Stimulated activated naive CD8-positive, alpha-beta T cell treated with anti-CD3 and anti-CD28 coated beads, Interleukin-15, Interleukin-2, amounts not matched to agents 100 ng/mL and 50 ng/mL, for 24 hours (primary cell): Measurements from ENCODE around the gene SPATA6.
"Not testable (repeated sequence)": the region's sequence is repeated elsewhere in the genome, so short reads cannot be mapped to it uniquely, and the experiment has no call there.

Source experiments
- H3K27ac Mint-ChIP-seq: one replicate; pipeline ENCODE4 v1.8.0; 2021; ENCODE audit warnings: mild to moderate bottlenecking, mixed read lengths
- H3K27me3 Mint-ChIP-seq: one replicate; pipeline ENCODE4 v1.8.0; 2021; ENCODE audit warnings: mixed read lengths
- H3K36me3 Mint-ChIP-seq: one replicate; pipeline ENCODE4 v1.8.0; 2021; ENCODE audit warnings: low read depth, mixed read lengths
- H3K4me1 Mint-ChIP-seq: one replicate; pipeline ENCODE4 v1.8.0; 2021; ENCODE audit warnings: low read depth, mixed read lengths
- H3K4me3 Mint-ChIP-seq: one replicate; pipeline ENCODE4 v1.8.0; 2021; ENCODE audit warnings: mild to moderate bottlenecking, mixed read lengths
- H3K9me3 Mint-ChIP-seq: one replicate; pipeline ENCODE4 v1.8.0; 2021; ENCODE audit warnings: mixed read lengths

SPATA6 gene

DNA sequence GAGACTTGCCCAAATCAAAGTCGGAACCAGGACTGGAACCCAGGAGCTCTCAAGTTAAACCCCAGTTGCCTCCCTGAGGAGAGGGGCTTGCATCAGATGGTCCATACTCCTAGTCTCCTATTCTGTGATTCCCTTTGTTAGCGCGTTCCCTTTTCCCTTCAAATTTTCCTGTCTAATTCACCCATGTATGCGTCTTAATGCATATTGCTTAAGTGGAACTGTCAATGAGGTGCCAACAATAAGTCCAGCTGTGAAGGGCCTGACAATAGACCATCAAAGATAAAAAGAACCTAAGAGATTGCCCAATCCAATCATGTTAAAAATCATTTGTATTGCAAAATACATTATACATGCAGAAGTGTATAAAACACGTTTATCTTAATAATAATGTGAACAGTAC is 634 bp upstream of the SPATA6 start:
- no peaks in the 10 kb centered on the region for H3K36me3 Mint-ChIP-seq
- peaks cover 29% of the 10 kb centered on the region for H3K4me1 Mint-ChIP-seq
- H3K4me3 Mint-ChIP-seq = peak overlapping the region; percentile 84
- no peaks in the 10 kb centered on the region for H3K9me3 Mint-ChIP-seq
- H3K27ac Mint-ChIP-seq = peak overlapping the region; percentile 41
- H3K27me3 Mint-ChIP-seq = peaks cover 13% of the 10 kb centered on the region

DNA sequence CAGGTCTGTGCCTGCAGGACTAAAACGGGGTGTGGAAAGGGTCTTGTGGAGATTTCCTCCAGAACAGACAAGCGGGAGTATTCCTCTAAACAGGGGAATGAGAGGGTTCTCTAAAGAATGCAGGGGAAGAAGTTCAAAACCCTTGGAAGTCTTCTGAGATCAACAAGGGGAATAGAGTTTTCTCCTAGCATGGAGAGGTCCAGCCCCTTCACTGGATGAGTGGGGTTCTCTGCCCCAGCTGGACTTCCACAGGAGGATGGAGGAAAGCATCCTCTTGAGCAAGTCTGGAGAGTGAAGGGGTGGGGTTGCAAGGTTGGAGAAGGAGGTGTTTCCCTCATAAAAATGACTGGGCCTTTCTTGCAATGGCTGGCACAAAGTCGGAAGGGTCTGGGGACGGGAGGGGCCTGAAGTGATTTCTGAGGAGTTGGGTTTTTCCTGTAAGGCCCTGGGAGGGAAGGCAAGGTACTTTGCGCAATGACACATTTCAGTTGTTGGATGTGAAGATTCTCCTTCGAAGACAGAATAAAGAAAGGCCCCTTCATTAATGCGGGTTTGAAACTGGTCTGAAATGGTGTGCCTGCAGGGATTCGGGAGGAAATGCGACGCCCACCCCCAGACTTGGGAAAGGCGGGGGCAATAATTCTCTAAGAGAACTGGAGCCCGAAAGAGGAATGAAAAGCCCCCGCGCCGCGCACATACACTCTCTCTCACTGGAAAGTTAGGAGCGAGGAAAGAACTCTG is 884 bp downstream of the SPATA6 start:
- H3K36me3 Mint-ChIP-seq = no peaks in the 10 kb centered on the region
- H3K27me3 Mint-ChIP-seq = peaks cover 13% of the 10 kb centered on the region
- peaks cover 29% of the 10 kb centered on the region for H3K4me1 Mint-ChIP-seq
- H3K4me3 Mint-ChIP-seq = peak overlapping the region; percentile 84
- peak overlapping the region; percentile 17 for H3K27ac Mint-ChIP-seq
- no peaks in the 10 kb centered on the region for H3K9me3 Mint-ChIP-seq

DNA sequence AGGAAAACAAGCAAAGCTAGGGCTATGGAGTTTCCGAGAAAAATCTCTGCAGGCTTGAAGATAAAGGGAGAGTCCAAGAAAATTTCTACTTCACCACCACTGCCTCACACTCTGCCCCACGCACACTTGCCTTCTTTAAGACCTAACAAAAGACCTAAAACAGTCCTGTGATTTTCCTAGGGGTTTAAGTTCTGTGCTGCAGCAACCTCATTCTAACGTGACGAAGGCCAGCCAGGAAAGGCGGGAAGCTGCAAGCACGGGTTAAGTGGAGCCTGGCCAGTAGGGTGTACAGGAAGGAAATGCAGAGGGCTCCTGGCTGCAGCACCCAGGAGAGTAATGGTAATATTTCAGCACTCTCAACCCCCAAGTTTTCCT is 1.5 kb downstream of the SPATA6 start:
- Mint-ChIP-seq H3K27me3 (peaks cover 13% of the 10 kb centered on the region), H3K4me1 (peaks cover 29% of the 10 kb centered on the region), H3K36me3 (no peaks in the 10 kb centered on the region), H3K9me3 (no peaks in the 10 kb centered on the region), H3K27ac (no peak overlapping the region), H3K4me3 (peak overlapping the region; percentile 84)

DNA sequence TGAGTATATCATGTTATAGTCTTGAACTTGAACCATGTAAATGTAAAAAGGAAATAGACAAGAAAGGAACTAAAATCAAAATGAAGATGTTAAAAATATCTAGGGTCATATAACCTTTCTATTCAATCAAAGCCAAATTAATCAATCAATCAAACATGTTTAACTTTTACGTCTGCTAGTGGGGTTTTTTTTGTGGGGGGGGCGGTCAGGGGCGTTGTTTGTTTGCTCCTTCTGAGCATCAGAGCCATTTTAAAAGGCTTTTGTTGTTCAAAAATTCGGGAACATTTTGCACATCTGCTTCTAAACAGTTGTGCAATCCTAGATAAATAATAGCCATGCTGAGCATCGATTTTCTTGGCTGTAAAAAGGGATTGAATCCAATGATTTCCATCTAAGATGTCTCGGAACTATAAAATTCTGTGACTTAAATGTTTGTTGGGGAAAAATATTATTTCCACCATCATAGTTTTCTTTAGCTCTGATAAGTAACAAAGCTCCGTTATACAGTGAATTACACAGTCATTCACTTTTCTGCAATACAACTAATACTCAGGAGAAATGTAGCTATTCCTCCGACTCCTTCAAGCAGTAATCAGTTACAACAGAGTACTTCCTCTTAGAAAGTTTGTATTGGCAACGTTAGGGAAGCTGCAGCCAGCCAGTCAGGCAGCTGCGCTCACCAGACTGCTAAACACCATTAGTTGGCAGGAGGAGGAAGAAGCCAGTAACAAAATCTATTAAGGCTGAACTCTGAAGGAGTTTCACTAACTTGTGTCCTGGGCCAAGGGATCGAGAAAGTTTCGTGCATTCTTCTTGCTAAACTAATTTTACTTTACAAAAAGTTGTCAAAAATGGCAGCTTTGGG is 2.2 kb downstream of the SPATA6 start:
- H3K9me3 Mint-ChIP-seq = no peaks in the 10 kb centered on the region
- H3K4me1 Mint-ChIP-seq = peaks cover 29% of the 10 kb centered on the region
- no peak overlapping the region for H3K27ac Mint-ChIP-seq

DNA sequence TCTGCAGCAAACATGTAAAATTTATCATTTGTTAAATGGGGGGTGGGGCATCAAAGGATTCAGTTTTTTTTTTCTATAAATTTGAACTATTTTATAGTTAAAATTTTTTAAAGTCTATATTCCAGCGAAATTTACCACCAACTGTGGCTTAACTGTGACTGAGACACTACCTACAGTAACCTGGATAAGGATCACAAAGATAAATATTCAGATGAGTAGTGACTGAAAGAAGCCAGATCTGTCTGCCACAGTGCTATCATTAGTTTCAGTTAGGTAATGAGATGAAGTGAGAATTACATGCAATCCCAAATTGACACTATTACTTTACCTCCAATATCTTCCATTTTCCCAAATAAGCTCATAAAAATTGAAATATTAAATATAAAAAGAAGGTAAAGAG is 5.4 kb downstream of the SPATA6 start:
- Mint-ChIP-seq H3K27me3 (peaks cover 13% of the 10 kb centered on the region), H3K36me3 (no peaks in the 10 kb centered on the region), H3K4me1 (peaks cover 19% of the 10 kb centered on the region), H3K9me3 (no peaks in the 10 kb centered on the region), H3K4me3 (no peak overlapping the region), H3K27ac (no peak overlapping the region)

More for the DNA sequence above, 2.2 kb downstream of the SPATA6 start:
- Mint-ChIP-seq H3K27me3 (peaks cover 13% of the 10 kb centered on the region), H3K4me3 (peak overlapping the region; percentile 84), H3K36me3 (no peaks in the 10 kb centered on the region)

DNA sequence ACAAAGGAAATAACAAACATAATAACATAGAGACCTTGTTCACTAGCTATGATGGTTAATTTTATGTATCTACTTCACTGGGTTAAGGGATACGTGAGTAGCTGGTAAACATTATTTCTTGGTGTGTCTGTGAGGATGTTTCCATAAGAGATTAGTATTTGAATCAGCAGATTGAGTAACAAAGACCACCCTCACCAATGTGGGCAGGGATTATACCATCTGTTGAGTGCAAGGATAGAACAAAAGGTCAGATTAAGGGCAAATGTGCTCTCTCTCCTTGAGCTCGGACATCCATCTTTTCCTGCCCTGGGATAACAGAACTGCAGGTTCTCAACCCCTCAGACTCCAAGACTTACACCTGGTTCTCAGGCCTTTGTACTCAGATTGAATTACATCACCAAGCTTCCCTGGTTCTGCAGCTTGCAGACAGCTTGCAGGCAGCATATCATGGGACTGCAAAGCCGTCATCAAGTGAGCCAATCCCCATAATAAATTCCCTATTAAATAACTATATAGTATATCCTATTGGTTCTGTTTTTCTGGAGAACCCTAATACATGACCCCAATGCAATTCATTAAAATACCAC is 9.2 kb downstream of the SPATA6 start:
- Mint-ChIP-seq H3K27me3 (no peaks in the 10 kb centered on the region), H3K9me3 (no peaks in the 10 kb centered on the region), H3K36me3 (no peaks in the 10 kb centered on the region), H3K4me1 (no peaks in the 10 kb centered on the region), H3K4me3 (no peak overlapping the region), H3K27ac (no peak overlapping the region)

DNA sequence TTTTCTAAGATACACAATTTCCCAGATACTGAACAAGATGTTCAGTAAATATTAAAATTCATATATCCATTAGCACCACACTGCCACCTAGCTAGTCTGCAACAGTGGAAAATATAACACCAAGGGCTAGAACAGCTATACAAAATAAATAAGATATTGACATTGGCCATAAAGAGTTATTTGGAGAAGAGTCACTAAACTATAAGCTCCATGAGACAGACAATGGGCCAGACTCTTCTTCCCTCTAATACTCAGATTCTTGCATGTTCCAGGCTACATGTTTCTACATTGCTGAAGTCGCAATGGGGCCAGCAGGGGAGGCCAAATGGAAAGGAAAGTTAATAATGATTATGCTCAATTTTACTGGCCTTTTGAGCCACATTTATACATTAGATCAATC is 21.5 kb downstream of the SPATA6 start:
- Mint-ChIP-seq H3K27ac (no peak overlapping the region), H3K9me3 (no peaks in the 10 kb centered on the region), H3K27me3 (no peaks in the 10 kb centered on the region), H3K4me1 (no peaks in the 10 kb centered on the region), H3K36me3 (no peaks in the 10 kb centered on the region), H3K4me3 (no peak overlapping the region)

DNA sequence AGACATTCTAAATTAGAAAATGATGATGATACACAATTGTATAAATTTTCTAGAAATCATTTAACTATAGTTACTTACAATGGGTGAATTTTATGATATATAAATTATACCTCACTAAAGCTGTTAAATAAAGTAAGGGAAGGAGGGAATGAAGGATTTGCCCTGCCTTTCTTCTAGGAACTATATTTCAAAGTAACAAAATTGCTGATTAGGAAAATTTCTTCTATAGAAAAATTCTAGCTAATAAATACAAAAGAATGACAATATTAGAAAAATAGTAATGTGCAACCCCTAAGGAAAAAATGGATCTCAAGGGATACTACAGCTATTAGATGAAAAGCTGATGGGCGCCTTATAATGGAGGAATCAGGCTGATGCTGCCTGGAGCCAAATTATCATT is 23.1 kb downstream of the SPATA6 start:
- H3K4me3 Mint-ChIP-seq = no peak overlapping the region
- H3K36me3 Mint-ChIP-seq = peaks cover 7% of the 10 kb centered on the region
- no peak overlapping the region for H3K27ac Mint-ChIP-seq
- H3K4me1 Mint-ChIP-seq = no peaks in the 10 kb centered on the region
- no peaks in the 10 kb centered on the region for H3K9me3 Mint-ChIP-seq
- H3K27me3 Mint-ChIP-seq = no peaks in the 10 kb centered on the region

DNA sequence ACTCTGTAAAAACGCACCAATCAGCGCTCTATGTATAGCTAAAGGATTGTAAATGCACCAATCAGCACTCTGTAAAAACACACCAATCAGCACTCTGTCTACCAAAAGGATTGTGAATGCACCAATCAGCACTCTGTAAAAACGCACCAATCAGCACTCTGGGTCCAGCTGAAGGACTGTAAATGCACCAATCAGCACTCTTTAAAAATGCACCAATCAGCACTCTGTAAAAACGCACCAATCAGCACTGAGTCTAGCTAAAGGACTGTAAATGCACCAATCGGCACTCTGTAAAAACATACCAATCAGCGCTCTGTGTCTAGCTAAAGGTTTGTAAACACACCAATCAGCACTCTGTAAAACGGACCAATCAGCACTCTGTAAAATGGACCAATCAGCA is 27.8 kb downstream of the SPATA6 start:
- H3K4me3 Mint-ChIP-seq, H3K9me3 Mint-ChIP-seq, H3K27me3 Mint-ChIP-seq, H3K4me1 Mint-ChIP-seq, H3K36me3 Mint-ChIP-seq, H3K27ac Mint-ChIP-seq: not testable (repeated sequence)

DNA sequence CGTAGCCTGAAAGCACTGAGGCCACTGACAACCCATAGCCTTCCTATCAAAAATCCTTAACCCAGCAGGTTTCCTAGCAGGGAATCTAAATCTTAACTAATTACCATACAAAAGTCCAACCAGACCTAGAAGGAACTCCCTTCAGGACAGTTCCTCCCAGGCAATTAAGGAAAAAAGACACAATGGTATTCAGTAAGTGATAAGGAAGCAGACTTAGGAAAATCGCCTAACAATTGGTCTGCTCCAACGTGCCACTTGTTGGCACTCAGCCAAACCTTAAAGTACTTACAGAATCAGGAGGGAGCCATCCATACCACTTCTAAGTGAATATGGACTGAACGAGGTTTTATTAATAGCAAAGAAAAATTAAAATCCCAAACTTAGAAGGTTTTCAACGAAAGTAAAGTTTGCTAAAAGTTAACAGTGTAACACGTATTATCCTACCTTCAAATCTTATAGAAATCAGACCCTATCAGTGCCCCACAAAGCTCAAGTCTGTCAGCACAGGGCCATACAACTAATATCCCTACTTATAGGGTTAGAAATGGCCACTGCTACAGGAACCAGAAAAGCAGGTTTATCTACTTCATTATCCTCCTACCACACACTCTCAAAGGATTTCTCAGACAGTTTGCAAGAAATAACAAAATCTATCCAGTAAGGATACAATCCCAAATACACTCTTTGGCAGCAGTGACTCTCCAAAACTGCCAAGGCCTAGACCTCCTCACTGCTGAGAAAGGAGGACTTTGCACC is 29.0 kb downstream of the SPATA6 start:
- no peak overlapping the region for H3K27ac Mint-ChIP-seq
- H3K36me3 Mint-ChIP-seq = peaks cover 7% of the 10 kb centered on the region
- peaks cover 3% of the 10 kb centered on the region for H3K9me3 Mint-ChIP-seq

DNA sequence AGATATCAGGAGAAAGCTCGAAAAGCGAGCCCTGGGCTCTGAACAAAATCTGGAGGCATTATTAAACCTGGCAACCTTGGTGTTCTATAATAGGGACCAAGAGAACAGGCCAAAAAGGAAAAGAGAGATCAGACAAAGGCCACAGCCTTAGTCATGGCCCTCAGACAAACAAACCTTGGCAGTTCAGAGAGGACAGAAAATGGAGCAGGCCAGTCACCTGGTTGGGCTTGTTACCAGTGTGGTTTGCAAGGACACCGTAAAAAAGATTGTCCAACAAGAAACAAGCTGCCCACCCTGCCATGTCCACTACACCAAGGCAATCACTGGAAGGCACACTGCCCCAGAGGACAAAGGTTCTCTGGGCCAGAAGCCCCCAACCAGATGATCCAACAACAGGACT is 31.2 kb downstream of the SPATA6 start:
- not testable (repeated sequence) for H3K27me3 Mint-ChIP-seq, H3K27ac Mint-ChIP-seq, H3K4me3 Mint-ChIP-seq, H3K4me1 Mint-ChIP-seq, H3K36me3 Mint-ChIP-seq, H3K9me3 Mint-ChIP-seq

More for the DNA sequence above, 29.0 kb downstream of the SPATA6 start:
- Mint-ChIP-seq H3K4me3 (no peak overlapping the region), H3K4me1 (no peaks in the 10 kb centered on the region), H3K27me3 (no peaks in the 10 kb centered on the region)

DNA sequence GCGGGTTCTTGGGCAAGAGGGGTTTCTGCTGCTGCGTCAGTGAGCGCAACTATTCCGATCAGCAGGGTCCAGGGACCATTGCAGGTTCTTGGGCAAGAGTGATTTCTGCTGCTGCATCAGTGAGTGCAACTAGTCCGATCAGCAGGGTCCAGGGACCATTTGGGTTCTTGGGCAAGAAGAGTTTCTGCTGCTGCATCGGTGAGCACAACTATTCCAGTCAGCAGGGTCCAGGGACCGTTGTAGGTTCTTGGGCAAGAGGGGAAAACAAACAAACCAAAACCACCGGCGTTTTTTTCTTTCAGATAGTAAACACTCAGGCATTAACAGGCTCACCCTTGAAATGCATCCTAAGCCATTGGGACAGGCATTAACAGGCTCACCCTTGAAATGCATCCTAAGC is 32.6 kb downstream of the SPATA6 start:
- no peaks in the 10 kb centered on the region for H3K4me1 Mint-ChIP-seq
- no peak overlapping the region for H3K27ac Mint-ChIP-seq
- H3K9me3 Mint-ChIP-seq = peaks cover 3% of the 10 kb centered on the region
- H3K27me3 Mint-ChIP-seq = no peaks in the 10 kb centered on the region
- H3K4me3 Mint-ChIP-seq = no peak overlapping the region
- peaks cover 3% of the 10 kb centered on the region for H3K36me3 Mint-ChIP-seq

DNA sequence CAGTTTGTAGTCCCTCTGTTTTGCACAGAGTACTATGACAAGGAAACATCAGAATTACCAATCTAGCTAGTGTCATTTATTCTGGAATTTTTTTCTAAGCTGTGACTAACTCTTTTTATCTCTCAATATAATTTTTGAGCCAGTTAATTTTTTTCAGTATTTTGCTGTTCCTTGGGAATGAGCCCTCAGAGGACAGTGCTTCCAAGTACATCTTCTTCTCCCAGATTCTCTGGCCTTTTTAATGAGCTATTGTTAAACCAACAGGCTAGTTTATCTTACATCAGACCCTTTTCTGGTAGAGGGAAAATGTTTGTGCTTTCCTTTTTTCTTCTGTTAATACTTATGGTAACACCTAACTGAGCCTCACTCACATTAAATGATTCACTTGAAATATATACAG is 34.6 kb downstream of the SPATA6 start:
- not testable (repeated sequence) for H3K27me3 Mint-ChIP-seq, H3K4me1 Mint-ChIP-seq, H3K4me3 Mint-ChIP-seq, H3K27ac Mint-ChIP-seq, H3K36me3 Mint-ChIP-seq, H3K9me3 Mint-ChIP-seq

DNA sequence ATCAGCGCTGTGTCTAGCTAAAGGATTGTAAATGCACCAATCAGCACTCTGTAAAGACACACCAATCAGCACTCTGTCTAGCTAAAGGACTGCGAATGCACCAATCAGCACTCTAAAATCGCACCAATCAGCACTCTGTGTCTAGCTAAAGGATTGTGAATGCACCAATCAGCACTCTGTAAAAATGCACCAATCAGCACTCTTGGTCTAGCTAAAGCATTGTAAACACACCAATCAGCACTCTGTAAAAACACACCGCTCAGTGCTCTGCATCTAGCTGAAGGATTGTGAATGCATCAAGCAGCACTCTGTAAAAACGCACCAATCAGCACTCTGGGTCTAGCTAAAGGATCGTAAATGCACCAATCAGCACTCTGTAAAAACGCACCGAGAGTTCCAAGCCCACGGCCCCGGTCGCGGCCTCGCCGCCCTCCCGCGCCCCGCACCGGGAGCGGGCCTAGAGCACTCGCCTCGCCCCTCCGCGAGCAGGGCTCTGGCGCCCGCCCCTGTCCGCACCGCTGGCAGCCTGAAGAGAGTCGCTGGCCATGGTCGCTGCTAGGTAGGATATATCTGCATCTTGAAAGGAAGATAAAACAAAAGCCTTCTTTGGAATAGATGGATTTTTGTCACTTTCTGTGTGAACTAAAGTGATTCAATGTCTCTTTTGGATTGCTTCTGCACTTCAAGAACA is 36.5 kb downstream of the SPATA6 start:
- not testable (repeated sequence) for H3K27me3 Mint-ChIP-seq, H3K4me3 Mint-ChIP-seq, H3K36me3 Mint-ChIP-seq, H3K27ac Mint-ChIP-seq, H3K4me1 Mint-ChIP-seq, H3K9me3 Mint-ChIP-seq
